Stimulated activated CD4-positive, alpha-beta T cell treated with anti-CD3 and anti-CD28 coated beads, Interleukin-12 subunit alpha, Interleukin-12 subunit beta, amount 100 ng/mL, for 48 hours (primary cell): ENCODE measurements around the gene PTPRK.

Experiments
- DNase-seq, 3 donors: peaks; one replicate each; pipeline ENCODE4 v3.0.0-alpha.2; 2020; ENCODE audit warnings: low read depth in 2 of 3, low spot score in 1 of 3

Gene PTPRK

DNA sequence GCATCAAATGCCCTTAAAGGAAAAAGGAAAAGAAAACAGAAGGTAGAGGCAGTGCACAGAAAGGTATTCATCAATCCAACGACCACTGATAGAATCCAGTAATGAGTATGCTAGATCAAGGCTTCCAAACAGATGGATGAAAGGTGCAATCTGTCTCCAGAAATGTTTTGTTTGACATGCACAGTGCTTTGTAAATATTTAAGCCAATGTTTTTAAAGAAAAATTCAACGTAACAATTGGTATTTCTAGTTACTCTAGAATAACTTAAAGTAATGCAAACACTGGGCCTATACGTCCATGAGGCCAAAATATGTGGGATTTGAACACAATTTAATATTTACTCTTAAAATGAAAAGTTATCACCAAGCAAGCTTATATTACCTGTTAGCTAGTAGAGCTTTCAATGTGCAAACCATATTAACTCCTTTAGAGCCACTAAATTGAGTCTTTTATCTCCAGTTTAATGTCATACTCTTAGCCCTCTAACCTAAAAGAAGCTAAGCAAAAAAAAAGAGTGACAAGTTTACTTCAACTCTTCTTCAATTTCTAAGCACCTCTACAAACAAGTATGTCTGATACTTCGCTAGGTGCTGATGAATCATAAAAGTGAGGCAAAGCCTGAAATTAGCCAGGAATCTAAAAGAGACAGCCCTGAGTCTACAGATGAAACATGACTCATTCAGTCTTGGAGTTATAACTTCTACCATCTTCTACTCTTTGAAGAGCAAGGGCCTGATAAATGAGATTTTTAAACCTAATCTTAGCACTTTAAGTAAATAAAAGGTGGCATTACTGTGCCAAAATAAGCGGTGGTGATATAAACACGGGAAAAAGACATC is 169.8 kb downstream of the PTPRK start:
- no peak for DNase-seq

DNA sequence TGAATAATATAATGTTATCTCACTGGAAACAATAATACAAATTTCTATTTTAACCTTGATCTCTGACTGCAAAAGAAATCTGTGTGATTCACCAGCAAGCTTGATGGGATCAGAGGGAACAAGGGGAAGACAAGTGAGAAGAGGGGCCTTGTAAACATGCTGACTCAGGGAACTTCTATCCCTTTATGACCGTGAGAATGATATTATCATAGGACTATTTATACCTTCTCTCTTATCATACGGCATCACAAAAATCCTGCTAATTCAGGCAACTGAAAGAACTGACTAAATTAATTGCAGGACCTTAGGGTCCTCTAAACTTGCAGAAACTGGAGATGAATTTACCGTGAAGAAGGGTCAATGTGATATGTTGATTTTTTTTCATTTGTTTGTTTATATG is 173.3 kb downstream of the PTPRK start:
- DNase-seq = no peak

DNA sequence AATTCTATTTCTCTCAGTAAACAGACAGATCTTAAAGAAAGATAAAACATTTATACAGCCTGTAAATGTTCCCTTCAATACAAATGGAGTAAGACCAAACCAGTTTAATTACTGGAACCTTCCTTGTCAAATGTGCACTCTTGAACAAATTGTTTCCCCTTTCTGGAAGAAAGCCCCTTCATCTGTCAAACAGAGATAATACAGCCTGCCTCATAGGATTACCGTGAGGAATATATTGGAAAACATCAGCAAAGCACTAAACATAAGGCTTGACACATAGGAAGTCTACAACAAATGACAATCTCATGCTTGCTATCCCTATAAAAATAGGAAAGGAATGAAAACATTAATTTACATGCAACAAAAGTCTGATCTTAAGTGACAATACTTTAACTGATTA is 173.8 kb downstream of the PTPRK start:
- DNase-seq = no peak

GRCh38 chr6:128345278-128345677 is 175.1 kb downstream of the PTPRK start:
- no peak for DNase-seq

DNA sequence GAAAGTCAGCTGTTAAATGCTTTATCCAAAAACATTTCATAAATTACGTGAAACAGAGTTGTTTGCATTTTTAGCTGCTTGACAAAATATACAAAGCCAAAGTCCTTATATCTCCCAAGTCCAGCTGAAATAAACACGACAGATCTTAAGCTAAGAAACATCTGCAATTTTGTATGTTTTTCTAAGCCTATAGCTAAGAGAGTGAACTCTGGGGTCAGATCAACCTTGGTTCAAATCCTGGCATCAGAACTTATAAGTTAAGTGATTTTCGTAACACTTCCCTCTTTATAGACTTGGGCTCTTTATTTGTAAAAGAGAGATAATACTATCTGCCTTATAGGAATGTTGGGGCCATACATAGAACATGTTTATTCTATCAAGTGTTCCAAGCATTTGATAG is 176.7 kb downstream of the PTPRK start:
- DNase-seq = no peak

DNA sequence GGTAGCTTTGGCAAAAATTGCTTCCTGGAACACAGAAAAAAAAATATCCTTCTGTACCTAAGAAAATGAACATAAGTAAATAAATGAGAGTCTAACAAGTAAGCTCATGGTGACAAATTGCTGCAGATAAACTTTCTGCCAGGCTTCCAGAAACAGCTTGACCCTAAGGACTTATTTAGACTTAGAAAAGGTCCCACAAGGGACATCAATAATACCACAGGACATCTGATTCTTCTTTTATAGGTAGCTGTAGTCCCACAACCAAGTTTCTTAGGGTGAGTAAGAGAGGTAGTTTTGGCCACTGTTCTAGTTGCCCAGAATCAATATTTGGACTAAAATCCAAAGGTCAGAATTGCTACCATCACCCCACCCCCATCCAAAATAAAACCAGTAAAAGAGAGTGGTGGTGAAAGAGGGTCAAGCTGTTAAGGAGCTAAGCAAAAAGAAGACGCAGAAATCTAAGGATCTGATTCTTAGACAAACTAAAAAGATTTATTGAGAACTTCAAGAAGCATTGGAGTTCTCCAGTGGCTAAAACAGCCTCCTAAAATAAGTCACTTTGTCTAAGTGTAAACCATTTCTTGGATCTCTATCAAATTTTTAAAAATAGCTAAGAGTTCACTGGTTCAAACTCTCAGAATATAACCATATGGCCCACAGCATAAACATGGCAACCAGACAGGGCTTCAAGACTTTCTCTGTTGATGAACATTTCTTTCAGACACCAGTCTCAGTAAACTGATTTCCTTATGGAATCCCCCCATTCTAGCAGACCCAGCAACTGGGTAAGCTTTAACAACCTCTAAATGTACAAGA is 180.6 kb downstream of the PTPRK start:
- DNase-seq = no peak

GRCh38 chr6:128337619-128338018 is 182.8 kb downstream of the PTPRK start:
- no peak for DNase-seq

DNA sequence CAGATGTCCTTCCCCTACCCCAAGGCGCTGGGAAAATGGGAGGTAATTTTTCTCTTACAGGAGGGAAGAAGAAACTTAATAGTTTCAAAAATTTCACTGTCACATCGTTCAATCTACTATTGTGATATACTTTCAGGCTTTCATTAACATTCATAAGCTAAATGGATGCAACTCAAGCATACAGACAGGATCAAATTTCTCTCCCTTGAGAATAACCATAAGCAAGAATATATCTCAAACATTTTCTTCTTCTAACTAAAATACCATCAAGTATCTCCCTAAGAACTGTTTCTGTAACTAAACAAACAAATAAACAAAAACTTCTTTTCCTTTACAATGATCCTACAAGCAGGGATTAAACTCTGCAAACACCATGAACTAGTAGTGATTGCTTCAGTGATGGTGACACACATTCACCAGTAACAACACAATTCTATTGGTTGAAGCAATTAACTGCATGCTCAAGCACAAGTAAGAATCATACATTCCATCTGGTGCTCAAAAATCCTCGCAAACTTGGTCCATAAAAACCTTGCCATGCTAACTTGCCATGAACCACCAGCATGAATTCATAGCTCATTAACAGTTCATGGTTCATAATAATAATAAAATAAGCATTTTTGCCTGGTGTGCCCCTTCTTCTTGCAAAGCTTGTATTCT is 183.8 kb downstream of the PTPRK start:
- no peak for DNase-seq

DNA sequence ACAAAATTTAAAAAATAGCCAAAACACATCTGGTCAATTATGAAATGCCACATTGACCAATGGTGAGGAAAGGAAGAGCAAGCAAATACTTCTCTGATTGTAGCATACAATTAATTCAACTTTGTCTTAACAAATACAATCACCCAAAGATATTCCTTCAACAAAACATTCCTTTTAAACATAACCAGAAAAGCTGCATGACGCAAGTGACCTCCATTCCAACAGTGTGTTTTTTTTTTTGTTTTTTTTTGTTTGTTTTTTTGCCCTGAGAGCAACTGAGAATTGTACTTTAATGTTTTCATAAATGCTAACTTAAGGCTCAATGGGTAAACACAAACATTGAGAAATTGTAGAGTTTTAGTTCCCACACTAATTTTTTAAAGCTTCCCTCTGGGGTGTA is 184.4 kb downstream of the PTPRK start:
- no peak for DNase-seq

- DNase-seq = no peak
These were observed 186.7 kb downstream of the PTPRK start for GRCh38 chr6:128333581-128334223.

DNA sequence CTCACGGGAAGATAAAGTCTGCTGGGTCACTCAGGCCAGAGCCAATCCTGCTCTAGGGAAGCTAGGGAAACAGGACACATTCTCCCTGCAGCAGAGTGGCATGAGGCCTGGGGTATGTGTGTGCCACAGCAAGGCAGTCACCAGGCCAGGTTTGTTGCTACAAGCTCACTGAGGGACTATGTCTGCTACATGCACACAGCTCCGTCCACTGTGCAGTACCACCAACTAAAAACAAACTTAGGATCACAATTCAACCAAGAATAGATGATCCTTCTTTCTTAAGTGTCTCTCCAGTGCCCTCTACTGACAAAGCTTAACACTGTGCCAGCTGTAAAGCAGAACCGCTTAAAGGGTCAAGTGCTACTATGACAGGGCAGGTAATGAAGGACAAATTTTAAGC is 192.5 kb downstream of the PTPRK start:
- DNase-seq = peak in 2 of 3 donors; percentile 9 to 29

GRCh38 chr6:128323011-128323410 is 197.4 kb downstream of the PTPRK start:
- DNase-seq = no peak

DNA sequence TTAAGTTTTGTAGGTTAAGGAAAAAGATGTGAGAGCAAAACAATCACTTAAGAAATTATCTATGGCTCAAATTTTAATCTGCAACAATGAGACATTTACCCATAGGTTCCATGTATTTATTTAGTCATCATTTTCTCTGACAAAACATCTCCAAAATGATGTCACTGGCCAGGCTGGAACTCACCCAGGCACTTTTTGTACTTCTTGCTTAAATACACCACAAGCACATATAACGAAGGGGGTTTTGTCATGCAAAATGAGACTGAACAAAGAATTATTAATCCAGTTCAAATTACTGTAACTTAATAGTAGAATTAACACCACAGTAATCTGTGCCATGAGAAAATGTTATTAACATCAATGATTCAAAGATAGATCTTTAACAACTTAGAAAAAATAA is 200.5 kb downstream of the PTPRK start:
- DNase-seq = no peak

DNA sequence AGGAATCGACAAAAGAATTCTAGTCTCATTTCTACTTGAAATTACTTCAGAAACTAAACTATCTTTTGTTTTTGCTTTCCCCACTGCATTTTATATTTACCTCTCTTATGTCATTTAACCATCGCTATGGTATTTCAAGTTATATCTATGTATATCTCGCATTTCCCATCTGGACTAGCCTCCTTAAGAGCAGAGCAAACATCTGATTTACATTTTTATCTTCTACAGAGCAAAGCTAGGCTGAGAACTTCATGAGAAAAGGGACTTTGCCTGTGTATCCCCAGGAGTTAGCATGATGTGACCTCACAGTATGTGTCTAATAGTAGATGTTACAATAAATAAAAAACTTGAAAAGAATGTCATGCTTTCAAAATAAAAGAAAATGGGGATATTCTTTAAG is 201.2 kb downstream of the PTPRK start:
- no peak for DNase-seq

- no peak for DNase-seq
These were observed 204.0 kb downstream of the PTPRK start for GRCh38 chr6:128316258-128316929.

GRCh38 chr6:128314190-128314589 is 206.2 kb downstream of the PTPRK start:
- DNase-seq = no peak

GRCh38 chr6:128311944-128312570 is 208.3 kb downstream of the PTPRK start:
- DNase-seq = no peak

GRCh38 chr6:128310451-128310850 is 209.9 kb downstream of the PTPRK start:
- DNase-seq = no peak

DNA sequence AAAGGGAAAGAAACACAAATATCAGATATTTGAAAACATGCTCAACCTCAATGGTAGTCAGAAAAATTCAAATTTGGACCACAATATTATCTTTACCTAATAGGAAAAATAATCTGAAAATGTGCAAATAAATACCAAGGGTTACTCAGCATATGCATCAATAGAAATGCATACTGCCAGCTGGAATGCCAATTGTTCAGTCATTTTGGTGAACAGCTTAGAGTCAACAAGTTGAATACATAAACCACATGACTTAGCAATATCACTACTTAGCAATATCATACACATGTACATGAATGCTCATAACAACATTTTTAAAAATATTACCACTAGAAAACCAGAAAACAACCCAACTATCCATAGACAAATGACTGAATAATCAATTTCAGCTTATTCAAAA is 212.7 kb downstream of the PTPRK start:
- no peak for DNase-seq

GRCh38 chr6:128305976-128306375 is 214.4 kb downstream of the PTPRK start:
- no peak for DNase-seq
